IMR-90 (cell line): ENCODE data around the gene PAM16. TPM values are rescaled to one million over a fixed set of nuclear protein-coding genes. Genes with fewer than 3 reads are reported as not detected.

Source experiments
- ATAC-seq: fragments of 200-7000 bp; cut with Tn5 transposase; 2 replicates; pipeline ENCODE4 v1.9.1; 2020; ENCODE audit warnings: low read depth, mild to moderate bottlenecking, moderate library complexity
- BruUV-seq: library from RNA; stranded (reverse); fragments of 400-500 nt; replicated peaks from 2 replicates; lab custom pipeline; 2021; lab: Mats Ljungman, UMichigan
- CTCF ChIA-PET: fragments of 300-600 bp; formaldehyde crosslinking; extraction: SDS; loops from one replicate; lab custom pipeline; 2021; ENCODE audit warnings: antibody characterized with exemption; lab: Yijun Ruan, JAX
- POLR2A ChIA-PET: fragments of 300-600 bp; sonication (Branson Sonifier 250); formaldehyde crosslinking; loops from one replicate; lab custom pipeline; 2022; ENCODE audit warnings: antibody characterized with exemption; ENCODE audit not compliant: unreplicated experiment; lab: Charles Lee
- DNase-seq: peaks from one replicate; pipeline ENCODE4 v3.0.0; 2013
- H2AFZ ChIP-seq: replicated peaks from 2 replicates; pipeline ENCODE3; 2013; ENCODE audit warnings: low read length, mild to moderate bottlenecking; ENCODE audit not compliant: poor library complexity
- H2AK5ac ChIP-seq: 2 replicates; pipeline ENCODE4 v1.6.1; 2013; ENCODE audit warnings: low read depth, low read length, inconsistent platforms
- H2AK9ac ChIP-seq: replicated peaks from 2 replicates; pipeline ENCODE3; 2013; ENCODE audit warnings: mild to moderate bottlenecking, low read depth, low read length, moderate library complexity; ENCODE audit not compliant: poor library complexity
- H2BK120ac ChIP-seq: 2 replicates; pipeline ENCODE4 v1.6.1; 2013; ENCODE audit warnings: low read depth, low read length, inconsistent platforms
- H2BK15ac ChIP-seq: 3 replicates; pipeline ENCODE4 v1.6.1; 2013; ENCODE audit warnings: low read depth, low read length, inconsistent platforms
- H2BK20ac ChIP-seq: 2 replicates; pipeline ENCODE4 v1.6.1; 2013; ENCODE audit warnings: low read depth, mild to moderate bottlenecking, inconsistent platforms, low read length, moderate library complexity
- H2BK5ac ChIP-seq: 2 replicates; pipeline ENCODE4 v1.6.1; 2013; ENCODE audit warnings: mild to moderate bottlenecking, low read depth, low read length, inconsistent platforms; ENCODE audit not compliant: poor library complexity, severe bottlenecking
- H3K14ac ChIP-seq: replicated peaks from 2 replicates; pipeline ENCODE4 v1.6.1; 2013; ENCODE audit warnings: low read depth, low read length, inconsistent platforms
- H3K18ac ChIP-seq: 2 replicates; pipeline ENCODE4 v1.6.1; 2013; ENCODE audit warnings: low read depth, low read length, control low read depth
- H3K23ac ChIP-seq: 2 replicates; pipeline ENCODE4 v1.6.1; 2013; ENCODE audit warnings: low read depth, low read length, inconsistent platforms
- H3K27ac ChIP-seq: 2 replicates; pipeline ENCODE4 v1.5.1; 2013; ENCODE audit warnings: mild to moderate bottlenecking, control low read depth, low read length; ENCODE audit not compliant: insufficient read depth
- H3K27me3 ChIP-seq: 2 replicates; pipeline ENCODE4 v1.6.1; 2013; ENCODE audit warnings: low read length; ENCODE audit not compliant: control insufficient read depth, insufficient read depth
- H3K36me3 ChIP-seq: 2 replicates; pipeline ENCODE4 v1.6.1; 2013; ENCODE audit warnings: low read length, mixed read lengths; ENCODE audit not compliant: control insufficient read depth, insufficient read depth
- H3K4ac ChIP-seq: 2 replicates; pipeline ENCODE4 v1.6.1; 2013; ENCODE audit warnings: low read depth, low read length, inconsistent platforms
- H3K4me1 ChIP-seq: 2 replicates; pipeline ENCODE4 v1.6.1; 2013; ENCODE audit warnings: low read length, mixed read lengths; ENCODE audit not compliant: control insufficient read depth, insufficient read depth
- H3K4me2 ChIP-seq: 2 replicates; pipeline ENCODE4 v1.6.1; 2013; ENCODE audit warnings: low read depth, mild to moderate bottlenecking, control low read depth, low read length, moderate library complexity
- H3K4me3 ChIP-seq: 2 replicates; pipeline ENCODE4 v1.5.1; 2013; ENCODE audit warnings: low read depth, mild to moderate bottlenecking, control low read depth, low read length, moderate library complexity; ENCODE audit not compliant: insufficient read depth
- H3K56ac ChIP-seq: 2 replicates; pipeline ENCODE4 v1.6.1; 2013; ENCODE audit warnings: low read length, inconsistent platforms; ENCODE audit not compliant: insufficient read depth; ENCODE audit errors: extremely low read depth
- H3K79me1 ChIP-seq, 2 experiments: 2 replicates each; pipeline ENCODE4 v1.6.1; 2013; ENCODE audit warnings: low read length in 2 of 2, inconsistent platforms in 1 of 2, low read depth in 1 of 2
- H3K9ac ChIP-seq: 2 replicates; pipeline ENCODE4 v1.6.1; 2013; ENCODE audit warnings: low read depth, low read length, control low read depth
- H3K9me1 ChIP-seq: 2 replicates; pipeline ENCODE4 v1.6.1; 2013; ENCODE audit warnings: low read length, inconsistent platforms; ENCODE audit not compliant: insufficient read depth
- H3K9me3 ChIP-seq: 2 replicates; pipeline ENCODE4 v1.6.1; 2013; ENCODE audit warnings: low read length; ENCODE audit not compliant: control insufficient read depth, insufficient read depth
- H4K20me1 ChIP-seq: 2 replicates; pipeline ENCODE4 v1.6.1; 2013; ENCODE audit warnings: low read length, inconsistent platforms; ENCODE audit not compliant: insufficient read depth
- H4K5ac ChIP-seq: 2 replicates; pipeline ENCODE4 v1.6.1; 2013; ENCODE audit warnings: mild to moderate bottlenecking, low read depth, low read length, control low read depth
- H4K8ac ChIP-seq, 2 experiments: 2 replicates each; pipeline ENCODE4 v1.6.1; 2013; ENCODE audit warnings: low read depth in 2 of 2, low read length in 2 of 2, control low read depth in 1 of 2, inconsistent platforms in 1 of 2
- H4K91ac ChIP-seq: 2 replicates; pipeline ENCODE4 v1.6.1; 2013; ENCODE audit warnings: low read depth, low read length, inconsistent platforms; ENCODE audit not compliant: insufficient read depth
- BHLHE40 ChIP-seq: fragments of 150-350 bp; IDR thresholded peaks from 2 replicates; pipeline ENCODE4 v1.6.1; 2016; ENCODE audit warnings: mild to moderate bottlenecking, low read depth, low read length
- CEBPB ChIP-seq: IDR thresholded peaks from 2 replicates; pipeline ENCODE4 v1.6.1; 2012; ENCODE audit warnings: low read depth, low read length, improper control_type of control experiment
- CHD1 ChIP-seq: IDR thresholded peaks from 2 replicates; pipeline ENCODE4 v1.6.1; 2012; ENCODE audit warnings: low read depth, low read length, improper control_type of control experiment
- MAFK ChIP-seq: IDR thresholded peaks from 2 replicates; pipeline ENCODE4 v1.6.1; 2012; ENCODE audit warnings: low read depth, low read length, improper control_type of control experiment
- MXI1 ChIP-seq: IDR thresholded peaks from 2 replicates; pipeline ENCODE4 v1.6.1; 2012; ENCODE audit warnings: low read depth, mild to moderate bottlenecking, low read length, moderate library complexity, borderline replicate concordance
- POLR2A ChIP-seq: IDR thresholded peaks from 2 replicates; pipeline ENCODE4 v1.6.1; 2012; ENCODE audit warnings: mild to moderate bottlenecking, low read depth, low read length
- SMC3 ChIP-seq: fragments of 150-350 bp; IDR thresholded peaks from 2 replicates; pipeline ENCODE4 v1.6.1; 2016; ENCODE audit warnings: low read depth, mild to moderate bottlenecking, antibody characterized with exemption, low read length, moderate library complexity
- WGBS, 2 experiments: methylation state at CpG; one replicate each; pipeline versions ENCODE4 v1.1.5 to v1.1.7; 2013; ENCODE audit warnings: missing lambda C conversion rate in 2 of 2; ENCODE audit not compliant: insufficient read length in 1 of 2; ENCODE audit errors: extremely low coverage in 2 of 2; 5-methylcytosine and 5-hydroxymethylcytosine counted together
- dilution Hi-C: fragments of 300-500 bp; cut with HindIII; formaldehyde crosslinking; loops from one replicate; pipeline ENCODE4 v1.14.3; 2018; ENCODE audit warnings: low sequenced_read_pairs; ENCODE audit not compliant: unreplicated experiment
- in situ Hi-C: fragments of 300-500 bp; cut with MboI; formaldehyde crosslinking; loops from 3 replicates; pipeline ENCODE4 v1.14.3; 2019; ENCODE audit warnings: low sequenced_read_pairs, inconsistent platforms, mixed read lengths
- intact Hi-C: fragments of 100-400 bp; cut with micrococcal nuclease; formaldehyde crosslinking; loops from 2 replicates; pipeline ENCODE4 v1.10.0; 2022
- polyA plus RNA-seq, 3 experiments: library from polyadenylated mRNA; depleted of rRNA; stranded (reverse); fragments of >200 nt; gene quantifications; 2 replicates each; pipeline ENCODE4 v1.2.3, GENCODE V29; 2012; ENCODE audit warnings: low replicate concordance in 1 of 3
- total RNA-seq: library from RNA; depleted of rRNA; stranded (reverse); fragments of >200 nt; gene quantifications from 2 replicates; pipeline ENCODE4 v1.2.3, GENCODE V29; 2012
- TF ChIP-seq, protein P1 (sequence below): fragments of 150-350 bp; IDR thresholded peaks from 2 replicates; pipeline ENCODE4 v1.6.1; 2016; ENCODE audit warnings: low read depth, mild to moderate bottlenecking, low read length, moderate library complexity, borderline replicate concordance

The PAM16 gene
- total and polyA plus RNA-seq, 2 of the 4 experiments (the other 2 are of a cell fraction), result 17.9 to 48.4 TPM

DNA sequence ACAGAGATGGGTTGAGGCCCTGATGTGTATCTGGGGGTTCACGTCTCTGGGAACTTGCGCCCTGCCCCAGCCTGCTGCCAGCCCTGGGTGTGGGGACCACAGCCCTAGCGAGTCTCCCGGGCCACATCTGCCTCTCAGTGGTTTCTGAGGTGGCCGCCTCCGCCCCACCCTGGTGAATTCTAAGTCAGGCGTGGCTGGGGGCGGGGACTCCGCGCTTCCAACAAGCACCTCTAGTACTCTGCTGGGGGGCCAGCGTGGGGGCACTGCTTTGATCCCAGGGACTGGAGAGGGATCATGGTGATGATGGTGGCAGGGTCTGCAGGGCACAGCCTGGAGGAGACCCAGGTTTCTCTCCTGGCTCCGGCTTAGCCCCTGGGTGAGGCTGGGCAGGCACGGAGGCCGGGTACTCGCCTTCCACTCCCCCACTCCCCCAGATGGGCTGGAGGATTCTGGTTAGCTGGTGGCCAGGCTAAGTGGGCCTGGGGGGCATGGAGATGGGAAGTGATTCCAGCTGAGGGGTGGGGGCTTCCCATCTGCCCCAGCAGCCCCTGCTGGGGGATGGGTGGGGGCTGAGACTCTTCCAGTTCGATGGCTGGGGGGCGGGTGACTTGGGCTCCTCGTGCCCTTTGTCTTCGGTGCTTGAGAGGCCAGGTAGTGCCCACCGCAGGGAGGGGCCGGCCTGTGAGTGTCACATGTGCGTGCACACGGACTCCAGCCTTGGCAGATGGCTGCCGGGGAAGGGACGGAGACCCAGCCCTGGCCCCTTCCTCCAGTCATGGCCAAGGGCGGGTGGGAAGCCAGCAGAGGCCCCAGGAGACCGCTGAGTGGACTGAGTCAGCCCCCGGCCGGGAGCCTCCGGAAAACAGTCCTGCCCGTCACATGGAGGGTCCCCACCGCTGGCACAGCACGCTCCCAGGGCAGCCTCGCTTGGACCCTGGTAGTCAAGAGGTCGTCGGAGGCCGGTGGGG, 31.4 kb downstream of the PAM16 start:
- no peak overlapping the region for H3K56ac ChIP-seq
- peaks cover 32% of the 10 kb centered on the region for H3K4me1 ChIP-seq
- intact Hi-C loops, result loop anchor here (5.0 kb wide), 1 partner anchor 47 kb away; the partner anchor contains the start of gene TFAP4
- dilution Hi-C loops, result no loop called here
- WGBS, 2 experiments, result 80% methylated on average over 10 of the region's 37 CpGs; no CpG with 5 or more reads in 1 of the 2 experiments
- H4K5ac ChIP-seq, result no peak overlapping the region
- no peaks in the 10 kb centered on the region for H3K9me3 ChIP-seq
- DNase-seq (no peak), ATAC-seq (no peak)
- no peak overlapping the region for H3K14ac ChIP-seq
- peaks cover 9% of the 10 kb centered on the region; the same call in 1 of the 2 replicates for H3K9me1 ChIP-seq
- no peak overlapping the region for H2BK20ac ChIP-seq
- no peak overlapping the region for H4K91ac ChIP-seq
- no peak overlapping the region for H3K9ac ChIP-seq
- H2AK5ac ChIP-seq, result no peak overlapping the region
- H3K4ac ChIP-seq, result no peak overlapping the region; the same call in 1 of the 2 replicates
- no peak overlapping the region for H2BK120ac ChIP-seq
- H3K36me3 ChIP-seq, result no peaks in the 10 kb centered on the region; the same call in 1 of the 2 replicates
- H3K27me3 ChIP-seq, result no peaks in the 10 kb centered on the region
- no peak overlapping the region for H2AFZ ChIP-seq
- ChIA-PET CTCF (no interaction called here), POLR2A (no interaction called here)
- no peak overlapping the region for H3K18ac ChIP-seq
- no peak overlapping the region for H3K27ac ChIP-seq
- H2BK5ac ChIP-seq, result no peak overlapping the region
- H3K4me3 ChIP-seq, result no peak overlapping the region
- H4K8ac ChIP-seq, result no peak overlapping the region
- H4K20me1 ChIP-seq, result peaks cover 81% of the 10 kb centered on the region
- no peak overlapping the region for H2BK15ac ChIP-seq
- no peak overlapping the region for H3K23ac ChIP-seq
- TF ChIP-seq MAFK (no peak), POLR2A (no peak), MXI1 (no peak), CEBPB (no peak), CHD1 (no peak), SMC3 (no peak), BHLHE40 (no peak)
- TF ChIP-seq, protein P1, sequence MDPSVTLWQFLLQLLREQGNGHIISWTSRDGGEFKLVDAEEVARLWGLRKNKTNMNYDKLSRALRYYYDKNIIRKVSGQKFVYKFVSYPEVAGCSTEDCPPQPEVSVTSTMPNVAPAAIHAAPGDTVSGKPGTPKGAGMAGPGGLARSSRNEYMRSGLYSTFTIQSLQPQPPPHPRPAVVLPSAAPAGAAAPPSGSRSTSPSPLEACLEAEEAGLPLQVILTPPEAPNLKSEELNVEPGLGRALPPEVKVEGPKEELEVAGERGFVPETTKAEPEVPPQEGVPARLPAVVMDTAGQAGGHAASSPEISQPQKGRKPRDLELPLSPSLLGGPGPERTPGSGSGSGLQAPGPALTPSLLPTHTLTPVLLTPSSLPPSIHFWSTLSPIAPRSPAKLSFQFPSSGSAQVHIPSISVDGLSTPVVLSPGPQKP, result no peak
- H3K79me1 ChIP-seq, result peaks cover 11 to 73% of the 10 kb centered on the region in 2 experiments
- in situ Hi-C loops, result no loop called here
- no TSS peak for BruUV-seq
- no peak overlapping the region for H3K4me2 ChIP-seq
- H2AK9ac ChIP-seq, result peak overlapping the region; percentile 44
